Measurements from ENCODE around the gene TXNDC12.

GRCh38 chr1:52037402-52037814, 17.6 kb downstream of the TXNDC12 start:
- no peak for TF ChIP-seq NFIC (IDR thresholded peaks at IDR 0.05)
- no peak for TF ChIP-seq YY1 (IDR thresholded peaks at IDR 0.05; ENCODE audit: low read depth)
- TF ChIP-seq CEBPB (IDR thresholded peaks at IDR 0.05) = no peak
